ENCODE measurements around the gene NARS2.

DNA sequence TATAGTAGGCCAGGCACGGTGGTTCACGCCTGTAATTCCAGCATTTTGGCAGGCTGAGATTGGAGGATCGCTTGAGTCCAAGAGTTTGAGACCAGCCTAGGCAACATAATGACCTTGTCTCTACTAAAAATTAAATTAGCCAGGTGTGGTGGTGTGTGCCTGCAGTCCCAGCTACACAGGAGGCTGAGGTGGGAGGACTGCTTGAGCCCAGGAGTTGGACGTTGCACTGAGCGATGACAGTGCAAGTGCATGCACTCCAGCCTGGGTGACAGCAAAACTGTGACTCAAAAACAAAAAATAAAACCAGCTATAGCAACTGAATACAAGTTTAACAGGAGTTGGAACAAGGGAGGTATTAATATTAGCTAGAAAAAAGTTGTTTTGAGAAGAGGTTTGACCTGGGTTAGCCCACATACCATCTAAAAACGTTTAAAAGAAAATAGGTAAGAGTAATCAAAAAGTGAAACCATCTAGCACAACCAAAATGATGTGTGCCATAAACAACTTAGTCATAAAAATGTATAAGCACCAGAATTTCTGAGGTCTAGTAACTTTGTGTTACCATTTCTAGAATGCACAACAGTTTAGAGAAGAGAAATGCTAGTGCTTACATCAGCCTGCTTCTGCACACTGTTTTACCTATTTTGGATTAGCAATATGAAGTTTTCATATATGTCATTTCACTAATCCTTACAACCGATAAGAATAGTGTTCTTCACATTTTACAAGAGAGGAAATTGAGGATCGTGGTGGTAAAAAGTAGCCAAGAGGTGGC lies 26.5 kb downstream of the NARS2 start:
- TF ChIP-seq CTCF (IDR thresholded peaks at IDR 0.05; ENCODE audit: low read length): no peak
- no peak for TF ChIP-seq EZH2 (optimal IDR thresholded peaks at IDR 0.05; ENCODE audit: low read depth, low read length)
